HCT116 (cell line): ENCODE measurements around the gene GNB1L. TPM values are rescaled to one million over a fixed set of nuclear protein-coding genes. Genes with fewer than 3 reads are reported as not detected.

Experiments used
- ATAC-seq: fragments of 200-7000 bp; cut with Tn5 transposase; 2 replicates; pipeline ENCODE4 v1.9.1; 2020; ENCODE audit warnings: mild to moderate bottlenecking, moderate library complexity
- BruUV-seq: library from RNA; stranded (reverse); fragments of 400-500 nt; replicated peaks from 2 replicates; lab custom pipeline; 2021; lab: Mats Ljungman, UMichigan
- CTCF ChIA-PET: fragments of 300-600 bp; sonication (Branson Sonifier 250); formaldehyde crosslinking; loops from one replicate; lab custom pipeline; 2021; ENCODE audit warnings: antibody characterized with exemption; lab: Charles Lee
- POLR2A ChIA-PET: fragments of 300-600, 350-600 bp; sonication (Branson Sonifier 250); formaldehyde crosslinking; loops from one replicate; lab custom pipeline; 2021; ENCODE audit warnings: antibody characterized with exemption; lab: Charles Lee
- RAD21 ChIA-PET, 2 experiments: fragments of 300-600 bp; sonication (Branson Sonifier 250); formaldehyde crosslinking; loops; one replicate each; lab custom pipeline; 2023; ENCODE audit warnings: low total read pairs in 2 of 2; ENCODE audit not compliant: uncharacterized antibody in 2 of 2, unreplicated experiment in 2 of 2, low non-redundant PET in 1 of 2; lab: Charles Lee
- DNase-seq: peaks from one replicate; pipeline ENCODE4 v3.0.0-alpha.2; 2010; ENCODE audit warnings: low read depth, low spot score
- H2AFZ ChIP-seq: fragments of 200-600 bp; shearing (Covaris generic), sonication (generic); 2 replicates; pipeline ENCODE4 v1.6.1; 2017; ENCODE audit warnings: low read depth, mixed run types, mixed read lengths, antibody characterized with exemption, low read length; ENCODE audit not compliant: poor library complexity, severe bottlenecking
- H3K27ac ChIP-seq: 2 replicates; pipeline ENCODE4 v1.5.1; 2012; ENCODE audit warnings: low read depth, low read length
- H3K27me3 ChIP-seq: fragments of 200-600 bp; sonication (generic); 2 replicates; pipeline ENCODE4 v1.6.1; 2016; ENCODE audit warnings: mixed run types, low read length, mixed read lengths; ENCODE audit not compliant: insufficient read depth
- H3K36me3 ChIP-seq, 2 experiments: fragments of 200-500 bp in 1 of 2; fragments of 200-600 bp in 1 of 2; sonication (Bioruptor generic) in 1 of 2; sonication (generic) in 1 of 2; 2 replicates each; pipeline versions ENCODE4 v1.5.1 to v1.6.1; 2014 to 2016; ENCODE audit warnings: low read length in 2 of 2, inconsistent platforms in 1 of 2, mixed read lengths in 1 of 2, mixed run types in 1 of 2; ENCODE audit not compliant: insufficient read depth in 2 of 2, control insufficient read depth in 1 of 2
- H3K4me1 ChIP-seq, 2 experiments: fragments of 200-600 bp in 1 of 2; sonication (generic) in 1 of 2; 2 replicates each; pipeline versions ENCODE4 v1.5.1 to v1.6.1; 2012 to 2017; ENCODE audit warnings: low read length in 2 of 2, inconsistent platforms in 1 of 2, mild to moderate bottlenecking in 1 of 2, mixed read lengths in 1 of 2, mixed run types in 1 of 2, moderate library complexity in 1 of 2; ENCODE audit not compliant: insufficient read depth in 2 of 2, control insufficient read depth in 1 of 2
- H3K4me2 ChIP-seq: fragments of 200-600 bp; sonication (generic); 2 replicates; pipeline ENCODE4 v1.6.1; 2017; ENCODE audit warnings: mixed run types, low read length, mixed read lengths
- H3K4me3 ChIP-seq, 2 experiments: fragments of 200-600 bp in 1 of 2; sonication (generic) in 1 of 2; replicated peaks in 1 of 2; 2 replicates each; pipeline ENCODE4 v1.5.1; 2011 to 2016; ENCODE audit warnings: low read length in 2 of 2, control low read depth in 1 of 2, low read depth in 1 of 2, mild to moderate bottlenecking in 1 of 2, mixed read lengths in 1 of 2, mixed run types in 1 of 2
- H3K79me2 ChIP-seq: fragments of 200-600 bp; sonication (generic); 2 replicates; pipeline ENCODE4 v1.6.1; 2017; ENCODE audit warnings: mild to moderate bottlenecking, mixed run types, low read length, moderate library complexity, mixed read lengths; ENCODE audit not compliant: insufficient read depth
- H3K9ac ChIP-seq: fragments of 200-600 bp; sonication (generic); 2 replicates; pipeline ENCODE4 v1.6.1; 2016; ENCODE audit warnings: low read length, mixed read lengths
- H3K9me2 ChIP-seq: fragments of 200-600 bp; sonication (generic), shearing (Covaris generic); 2 replicates; pipeline ENCODE4 v1.6.1; 2017; ENCODE audit warnings: mixed run types, mild to moderate bottlenecking, moderate library complexity; ENCODE audit not compliant: insufficient read depth
- H3K9me3 ChIP-seq, 2 experiments: fragments of 200-500 bp in 1 of 2; fragments of 200-600 bp in 1 of 2; sonication (Bioruptor generic) in 1 of 2; sonication (generic) in 1 of 2; 2 replicates each; pipeline ENCODE4 v1.6.1; 2014 to 2017; ENCODE audit warnings: low read length in 2 of 2, mixed read lengths in 2 of 2, inconsistent platforms in 1 of 2, low read depth in 1 of 2, mild to moderate bottlenecking in 1 of 2, mixed run types in 1 of 2, moderate library complexity in 1 of 2; ENCODE audit not compliant: control insufficient read depth in 1 of 2, insufficient read depth in 1 of 2
- H4K20me1 ChIP-seq: fragments of 200-600 bp; sonication (generic), shearing (Covaris generic); 2 replicates; pipeline ENCODE4 v1.6.1; 2017; ENCODE audit warnings: mixed run types, mild to moderate bottlenecking, moderate library complexity; ENCODE audit not compliant: insufficient read depth
- EZH2phosphoT487 ChIP-seq: fragments of 200-600 bp; IDR thresholded peaks from 2 replicates; pipeline ENCODE4 v1.6.1; 2018; ENCODE audit warnings: antibody characterized with exemption, borderline replicate concordance
- RAD21 ChIP-seq: IDR thresholded peaks from 2 replicates; pipeline ENCODE4 v1.6.1; 2012; ENCODE audit warnings: low read depth, mild to moderate bottlenecking
- SIN3A ChIP-seq: IDR thresholded peaks from 2 replicates; pipeline ENCODE4 v1.6.1; 2012; ENCODE audit warnings: low read depth
- SP1 ChIP-seq: IDR thresholded peaks from 2 replicates; pipeline ENCODE4 v1.6.1; 2012; ENCODE audit warnings: low read depth
- SRF ChIP-seq: IDR thresholded peaks from 2 replicates; pipeline ENCODE4 v1.6.1; 2012; ENCODE audit warnings: low read depth
- intact Hi-C: fragments of 100-400 bp; cut with micrococcal nuclease; formaldehyde crosslinking; loops from 2 replicates; pipeline ENCODE4 v1.10.0; 2022
- total RNA-seq: library from RNA; stranded (reverse); gene quantifications from one replicate; pipeline ENCODE4 v1.2.1, GENCODE V29; 2021; ENCODE audit not compliant: unreplicated experiment
- TF ChIP-seq, protein P1 (sequence below), 3 experiments: fragments of 200-600 bp in 1 of 3; sonication (generic) in 1 of 3; IDR thresholded peaks in 2 of 3; conservative IDR thresholded peaks in 1 of 3; 2 replicates each; pipeline ENCODE4 v1.5.1; 2012 to 2017; ENCODE audit warnings: low read depth in 2 of 3, low read length in 2 of 3, antibody characterized with exemption in 1 of 3, borderline replicate concordance in 1 of 3, control low read depth in 1 of 3, mild to moderate bottlenecking in 1 of 3, mixed read lengths in 1 of 3, mixed run types in 1 of 3, moderate library complexity in 1 of 3; ENCODE audit not compliant: insufficient read depth in 1 of 3
- TF ChIP-seq, protein P2 (sequence below): IDR thresholded peaks from 2 replicates; pipeline ENCODE4 v1.6.1; 2011; ENCODE audit warnings: mild to moderate bottlenecking, low read length, moderate library complexity; ENCODE audit not compliant: insufficient replicate concordance; ENCODE audit errors: extremely low read depth
- TF ChIP-seq, protein P3 (sequence below): IDR thresholded peaks from 2 replicates; pipeline ENCODE4 v1.6.1; 2012; ENCODE audit warnings: low read depth

GNB1L gene
- total RNA-seq, 1 experiment from 2014 or later: 12.1 TPM

DNA sequence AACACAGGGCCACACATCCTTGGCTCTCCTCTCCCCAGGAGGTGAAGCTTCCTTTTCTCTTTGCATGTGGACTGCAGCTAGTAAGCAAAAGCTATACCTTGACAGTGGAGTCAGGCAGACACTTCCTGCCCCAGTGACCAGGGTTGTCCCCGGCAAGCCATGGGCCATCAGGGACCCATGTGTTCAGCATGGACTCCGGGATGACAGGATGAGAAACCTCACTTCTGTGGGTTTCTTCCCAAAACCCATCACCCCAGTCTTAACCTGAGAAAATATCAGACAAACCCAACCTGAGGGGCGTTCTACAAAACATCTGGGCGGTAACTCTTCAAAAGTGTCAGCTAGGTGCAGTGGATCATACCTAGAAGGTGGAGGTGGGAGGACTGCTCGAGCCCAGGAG lies 40.2 kb downstream of the GNB1L start:
- intact Hi-C loops: no loop called here
- H3K4me2 ChIP-seq: no peak overlapping the region
- H3K9ac ChIP-seq: no peak overlapping the region
- H3K79me2 ChIP-seq: no peaks in the 10 kb centered on the region
- H3K36me3 ChIP-seq: no peaks in the 10 kb centered on the region
- RAD21 ChIA-PET: no interaction called here
- H3K27ac ChIP-seq: no peak overlapping the region
- BruUV-seq: no TSS peak
- H3K4me3 ChIP-seq: no peak overlapping the region
- POLR2A ChIA-PET: no interaction called here
- TF ChIP-seq, protein P1, sequence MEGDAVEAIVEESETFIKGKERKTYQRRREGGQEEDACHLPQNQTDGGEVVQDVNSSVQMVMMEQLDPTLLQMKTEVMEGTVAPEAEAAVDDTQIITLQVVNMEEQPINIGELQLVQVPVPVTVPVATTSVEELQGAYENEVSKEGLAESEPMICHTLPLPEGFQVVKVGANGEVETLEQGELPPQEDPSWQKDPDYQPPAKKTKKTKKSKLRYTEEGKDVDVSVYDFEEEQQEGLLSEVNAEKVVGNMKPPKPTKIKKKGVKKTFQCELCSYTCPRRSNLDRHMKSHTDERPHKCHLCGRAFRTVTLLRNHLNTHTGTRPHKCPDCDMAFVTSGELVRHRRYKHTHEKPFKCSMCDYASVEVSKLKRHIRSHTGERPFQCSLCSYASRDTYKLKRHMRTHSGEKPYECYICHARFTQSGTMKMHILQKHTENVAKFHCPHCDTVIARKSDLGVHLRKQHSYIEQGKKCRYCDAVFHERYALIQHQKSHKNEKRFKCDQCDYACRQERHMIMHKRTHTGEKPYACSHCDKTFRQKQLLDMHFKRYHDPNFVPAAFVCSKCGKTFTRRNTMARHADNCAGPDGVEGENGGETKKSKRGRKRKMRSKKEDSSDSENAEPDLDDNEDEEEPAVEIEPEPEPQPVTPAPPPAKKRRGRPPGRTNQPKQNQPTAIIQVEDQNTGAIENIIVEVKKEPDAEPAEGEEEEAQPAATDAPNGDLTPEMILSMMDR (IDR thresholded peaks at IDR 0.05 in 2 of 3, conservative IDR thresholded peaks at IDR 0.05 in 1 of 3; ENCODE audit: borderline replicate concordance in 1 of 3, insufficient read depth in 1 of 3, low read depth in 2 of 3, low read length in 2 of 3): no peak
- H3K27me3 ChIP-seq: no peaks in the 10 kb centered on the region
- no peak for ATAC-seq
- H3K9me3 ChIP-seq: no peaks in the 10 kb centered on the region
- no peaks in the 10 kb centered on the region for H3K9me2 ChIP-seq
- no peaks in the 10 kb centered on the region for H4K20me1 ChIP-seq
- H3K4me1 ChIP-seq: no peaks in the 10 kb centered on the region
- CTCF ChIA-PET: no interaction called here
- no peak for DNase-seq
- H2AFZ ChIP-seq: no peak overlapping the region

GRCh38 chr22:19812910-19813309 lies 41.8 kb downstream of the GNB1L start:
- H3K36me3 ChIP-seq: no peaks in the 10 kb centered on the region
- CTCF ChIA-PET: no interaction called here
- H3K4me3 ChIP-seq: no peak overlapping the region
- no peaks in the 10 kb centered on the region for H3K4me1 ChIP-seq
- H4K20me1 ChIP-seq: no peaks in the 10 kb centered on the region
- intact Hi-C loops: no loop called here
- H3K4me2 ChIP-seq: no peak overlapping the region
- H3K27ac ChIP-seq: no peak overlapping the region
- H3K79me2 ChIP-seq: no peaks in the 10 kb centered on the region
- no peak overlapping the region for H3K9ac ChIP-seq
- no peak for DNase-seq
- H3K9me3 ChIP-seq: no peaks in the 10 kb centered on the region
- POLR2A ChIA-PET: no interaction called here
- H2AFZ ChIP-seq: no peak overlapping the region
- TF ChIP-seq SIN3A (no peak), EZH2phosphoT487 (no peak), SRF (no peak), RAD21 (no peak), SP1 (no peak)
- TF ChIP-seq, protein P2, sequence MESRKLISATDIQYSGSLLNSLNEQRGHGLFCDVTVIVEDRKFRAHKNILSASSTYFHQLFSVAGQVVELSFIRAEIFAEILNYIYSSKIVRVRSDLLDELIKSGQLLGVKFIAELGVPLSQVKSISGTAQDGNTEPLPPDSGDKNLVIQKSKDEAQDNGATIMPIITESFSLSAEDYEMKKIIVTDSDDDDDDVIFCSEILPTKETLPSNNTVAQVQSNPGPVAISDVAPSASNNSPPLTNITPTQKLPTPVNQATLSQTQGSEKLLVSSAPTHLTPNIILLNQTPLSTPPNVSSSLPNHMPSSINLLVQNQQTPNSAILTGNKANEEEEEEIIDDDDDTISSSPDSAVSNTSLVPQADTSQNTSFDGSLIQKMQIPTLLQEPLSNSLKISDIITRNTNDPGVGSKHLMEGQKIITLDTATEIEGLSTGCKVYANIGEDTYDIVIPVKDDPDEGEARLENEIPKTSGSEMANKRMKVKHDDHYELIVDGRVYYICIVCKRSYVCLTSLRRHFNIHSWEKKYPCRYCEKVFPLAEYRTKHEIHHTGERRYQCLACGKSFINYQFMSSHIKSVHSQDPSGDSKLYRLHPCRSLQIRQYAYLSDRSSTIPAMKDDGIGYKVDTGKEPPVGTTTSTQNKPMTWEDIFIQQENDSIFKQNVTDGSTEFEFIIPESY: no peak
- TF ChIP-seq, protein P3, sequence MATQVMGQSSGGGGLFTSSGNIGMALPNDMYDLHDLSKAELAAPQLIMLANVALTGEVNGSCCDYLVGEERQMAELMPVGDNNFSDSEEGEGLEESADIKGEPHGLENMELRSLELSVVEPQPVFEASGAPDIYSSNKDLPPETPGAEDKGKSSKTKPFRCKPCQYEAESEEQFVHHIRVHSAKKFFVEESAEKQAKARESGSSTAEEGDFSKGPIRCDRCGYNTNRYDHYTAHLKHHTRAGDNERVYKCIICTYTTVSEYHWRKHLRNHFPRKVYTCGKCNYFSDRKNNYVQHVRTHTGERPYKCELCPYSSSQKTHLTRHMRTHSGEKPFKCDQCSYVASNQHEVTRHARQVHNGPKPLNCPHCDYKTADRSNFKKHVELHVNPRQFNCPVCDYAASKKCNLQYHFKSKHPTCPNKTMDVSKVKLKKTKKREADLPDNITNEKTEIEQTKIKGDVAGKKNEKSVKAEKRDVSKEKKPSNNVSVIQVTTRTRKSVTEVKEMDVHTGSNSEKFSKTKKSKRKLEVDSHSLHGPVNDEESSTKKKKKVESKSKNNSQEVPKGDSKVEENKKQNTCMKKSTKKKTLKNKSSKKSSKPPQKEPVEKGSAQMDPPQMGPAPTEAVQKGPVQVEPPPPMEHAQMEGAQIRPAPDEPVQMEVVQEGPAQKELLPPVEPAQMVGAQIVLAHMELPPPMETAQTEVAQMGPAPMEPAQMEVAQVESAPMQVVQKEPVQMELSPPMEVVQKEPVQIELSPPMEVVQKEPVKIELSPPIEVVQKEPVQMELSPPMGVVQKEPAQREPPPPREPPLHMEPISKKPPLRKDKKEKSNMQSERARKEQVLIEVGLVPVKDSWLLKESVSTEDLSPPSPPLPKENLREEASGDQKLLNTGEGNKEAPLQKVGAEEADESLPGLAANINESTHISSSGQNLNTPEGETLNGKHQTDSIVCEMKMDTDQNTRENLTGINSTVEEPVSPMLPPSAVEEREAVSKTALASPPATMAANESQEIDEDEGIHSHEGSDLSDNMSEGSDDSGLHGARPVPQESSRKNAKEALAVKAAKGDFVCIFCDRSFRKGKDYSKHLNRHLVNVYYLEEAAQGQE: no peak
- H3K27me3 ChIP-seq: no peaks in the 10 kb centered on the region
- ATAC-seq: no peak
- H3K9me2 ChIP-seq: no peaks in the 10 kb centered on the region
- BruUV-seq: no TSS peak
- RAD21 ChIA-PET: no interaction called here
